ENCODE measurements around the gene NRAP. TPM values are rescaled to one million over a fixed set of nuclear protein-coding genes. Genes with fewer than 3 reads are reported as not detected.

Gene NRAP
- total RNA-seq, 1 donor from 2014 or later: not detected

DNA sequence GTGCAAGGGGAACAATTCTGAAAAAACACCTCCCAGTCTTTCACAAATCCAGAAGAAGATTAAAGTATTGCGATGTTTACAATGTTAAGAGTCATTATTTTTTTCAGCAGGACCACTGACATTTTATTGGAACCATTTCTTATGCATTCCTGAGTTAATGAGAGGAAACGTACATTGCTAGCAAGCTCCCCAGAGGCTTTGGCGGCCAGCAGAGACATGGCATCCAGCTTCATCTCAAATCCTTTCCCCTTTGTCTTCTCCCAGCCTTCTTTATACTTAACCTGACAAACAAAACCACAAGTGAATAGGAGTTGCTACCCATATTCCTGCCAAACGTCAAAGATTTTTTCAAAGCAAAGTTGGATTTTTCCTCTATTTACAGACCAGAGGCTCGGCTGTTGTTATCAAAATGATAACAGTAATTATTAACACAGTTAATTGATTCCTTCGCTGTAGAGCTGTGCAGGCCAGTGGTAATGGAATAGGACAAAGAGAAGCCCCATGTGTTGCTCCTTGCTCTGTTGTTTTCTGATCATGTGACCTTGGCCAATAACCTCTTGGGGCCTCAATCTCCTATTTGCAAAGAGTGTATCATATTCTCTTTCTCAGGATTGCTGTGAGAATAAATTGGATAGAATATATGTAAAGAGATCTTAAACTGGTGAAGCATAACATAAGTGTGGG, 32.0 kb downstream of the NRAP start:
- Mint-ChIP-seq H3K4me3 (no peak overlapping the region), H3K27me3 (ENCODE audit: low read depth) (peaks cover 15% of the 10 kb centered on the region), H3K9me3 (peaks cover 5% of the 10 kb centered on the region), H3K27ac (peak overlapping the region; percentile 55), H3K4me1 (peaks cover 14% of the 10 kb centered on the region), H3K36me3 (no peaks in the 10 kb centered on the region)
- TF ChIP-seq, protein P1, sequence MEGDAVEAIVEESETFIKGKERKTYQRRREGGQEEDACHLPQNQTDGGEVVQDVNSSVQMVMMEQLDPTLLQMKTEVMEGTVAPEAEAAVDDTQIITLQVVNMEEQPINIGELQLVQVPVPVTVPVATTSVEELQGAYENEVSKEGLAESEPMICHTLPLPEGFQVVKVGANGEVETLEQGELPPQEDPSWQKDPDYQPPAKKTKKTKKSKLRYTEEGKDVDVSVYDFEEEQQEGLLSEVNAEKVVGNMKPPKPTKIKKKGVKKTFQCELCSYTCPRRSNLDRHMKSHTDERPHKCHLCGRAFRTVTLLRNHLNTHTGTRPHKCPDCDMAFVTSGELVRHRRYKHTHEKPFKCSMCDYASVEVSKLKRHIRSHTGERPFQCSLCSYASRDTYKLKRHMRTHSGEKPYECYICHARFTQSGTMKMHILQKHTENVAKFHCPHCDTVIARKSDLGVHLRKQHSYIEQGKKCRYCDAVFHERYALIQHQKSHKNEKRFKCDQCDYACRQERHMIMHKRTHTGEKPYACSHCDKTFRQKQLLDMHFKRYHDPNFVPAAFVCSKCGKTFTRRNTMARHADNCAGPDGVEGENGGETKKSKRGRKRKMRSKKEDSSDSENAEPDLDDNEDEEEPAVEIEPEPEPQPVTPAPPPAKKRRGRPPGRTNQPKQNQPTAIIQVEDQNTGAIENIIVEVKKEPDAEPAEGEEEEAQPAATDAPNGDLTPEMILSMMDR (IDR thresholded peaks at IDR 0.05; ENCODE audit: unreplicated experiment): no peak
- no peak for DNase-seq (ENCODE audit: low spot score in 2 of 2, unreplicated experiment in 2 of 2)

DNA sequence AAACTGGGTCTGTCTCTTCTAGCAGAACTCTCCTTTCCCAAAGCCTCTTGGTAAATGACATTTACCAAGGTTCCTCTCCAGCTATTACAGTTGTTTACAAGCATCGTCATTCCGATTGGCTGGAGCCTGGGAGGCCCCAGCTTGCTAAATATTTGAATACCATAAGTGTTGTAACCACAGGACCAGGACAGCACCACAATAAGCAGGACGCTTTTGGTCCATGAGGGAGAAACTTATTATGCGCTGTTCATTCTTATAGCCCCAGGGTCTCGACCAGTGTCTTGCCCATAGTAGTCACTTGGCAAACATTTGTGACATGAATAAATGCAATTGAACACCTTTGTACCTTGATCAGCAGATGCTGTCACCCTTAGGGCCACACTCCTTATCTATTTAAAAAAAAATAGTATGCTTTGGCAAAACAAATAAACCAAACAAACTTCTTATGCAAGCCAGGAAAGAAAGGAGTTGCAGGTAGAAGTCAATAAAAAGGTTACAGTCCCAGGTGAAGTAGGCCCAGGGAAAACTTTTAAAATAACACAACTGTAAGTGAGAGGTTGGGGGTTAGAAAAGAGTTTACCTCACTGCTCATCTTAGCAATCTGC, 32.8 kb downstream of the NRAP start:
- Mint-ChIP-seq H3K27ac (no peak overlapping the region), H3K36me3 (no peaks in the 10 kb centered on the region), H3K4me1 (peaks cover 14% of the 10 kb centered on the region), H3K27me3 (ENCODE audit: low read depth) (peaks cover 20% of the 10 kb centered on the region), H3K9me3 (peaks cover 5% of the 10 kb centered on the region), H3K4me3 (no peak overlapping the region)
- no peak for DNase-seq (ENCODE audit: low spot score in 2 of 2, unreplicated experiment in 2 of 2)
- TF ChIP-seq, protein P1 (IDR thresholded peaks at IDR 0.05; ENCODE audit: unreplicated experiment): no peak

DNA sequence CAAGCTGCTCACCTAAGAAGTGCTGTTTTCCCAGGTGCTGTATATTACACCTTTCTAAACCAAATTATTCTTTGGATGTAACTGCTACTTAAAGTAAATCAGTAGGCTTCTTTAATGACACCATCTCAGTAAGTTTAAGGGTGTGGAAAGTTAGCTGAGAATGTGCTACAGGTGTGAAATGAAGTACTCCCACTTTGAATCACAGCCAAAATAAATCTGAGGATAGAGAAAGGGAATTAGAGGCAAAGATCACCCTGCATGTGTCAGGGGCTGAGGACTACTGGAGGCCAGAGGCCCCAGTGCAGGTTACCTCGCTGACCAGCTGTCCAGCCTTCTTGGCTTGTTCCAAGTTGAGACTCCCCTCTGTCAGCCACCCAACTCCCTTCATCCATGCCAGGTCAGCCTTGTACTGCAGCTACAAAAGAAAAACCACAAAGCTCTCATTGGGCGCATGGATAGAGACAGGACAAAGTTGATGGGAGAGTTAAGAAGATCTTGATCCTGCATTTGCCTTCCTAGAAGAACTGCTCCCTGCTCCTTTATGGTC, 35.2 kb downstream of the NRAP start:
- no peaks in the 10 kb centered on the region for H3K36me3 Mint-ChIP-seq
- TF ChIP-seq, protein P1 (IDR thresholded peaks at IDR 0.05; ENCODE audit: unreplicated experiment): no peak
- H3K9me3 Mint-ChIP-seq: no peaks in the 10 kb centered on the region
- H3K27me3 Mint-ChIP-seq (ENCODE audit: low read depth): peaks cover 37% of the 10 kb centered on the region
- H3K27ac Mint-ChIP-seq: no peak overlapping the region
- no peak overlapping the region for H3K4me3 Mint-ChIP-seq
- DNase-seq (ENCODE audit: low spot score in 2 of 2, unreplicated experiment in 2 of 2): no peak
- H3K4me1 Mint-ChIP-seq: peaks cover 14% of the 10 kb centered on the region

DNA sequence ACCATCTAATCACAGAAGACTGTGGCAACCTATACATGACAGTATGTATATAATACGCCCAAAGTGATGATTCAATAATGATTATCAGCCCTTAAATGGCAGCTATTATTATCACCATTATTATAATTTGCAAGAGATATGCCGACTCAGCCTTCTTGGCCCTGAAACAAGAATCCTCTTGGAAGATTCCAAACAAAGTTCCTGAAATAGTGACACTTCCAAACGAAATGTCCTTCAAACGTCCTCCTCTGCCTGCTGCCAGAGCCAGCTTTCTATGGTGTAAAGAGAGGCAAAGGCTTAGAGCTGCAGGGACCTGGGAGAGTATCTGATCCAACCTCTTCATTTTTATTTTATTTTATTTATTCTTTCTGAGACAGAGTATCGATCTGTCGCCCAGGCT, 36.0 kb downstream of the NRAP start:
- no peaks in the 10 kb centered on the region for H3K36me3 Mint-ChIP-seq
- no peak overlapping the region for H3K27ac Mint-ChIP-seq
- H3K9me3 Mint-ChIP-seq: no peaks in the 10 kb centered on the region
- H3K4me3 Mint-ChIP-seq: no peak overlapping the region
- TF ChIP-seq, protein P1 (IDR thresholded peaks at IDR 0.05; ENCODE audit: unreplicated experiment): no peak
- no peak for DNase-seq (ENCODE audit: low spot score in 2 of 2, unreplicated experiment in 2 of 2)
- H3K27me3 Mint-ChIP-seq (ENCODE audit: low read depth): peaks cover 46% of the 10 kb centered on the region
- peaks cover 14% of the 10 kb centered on the region for H3K4me1 Mint-ChIP-seq

DNA sequence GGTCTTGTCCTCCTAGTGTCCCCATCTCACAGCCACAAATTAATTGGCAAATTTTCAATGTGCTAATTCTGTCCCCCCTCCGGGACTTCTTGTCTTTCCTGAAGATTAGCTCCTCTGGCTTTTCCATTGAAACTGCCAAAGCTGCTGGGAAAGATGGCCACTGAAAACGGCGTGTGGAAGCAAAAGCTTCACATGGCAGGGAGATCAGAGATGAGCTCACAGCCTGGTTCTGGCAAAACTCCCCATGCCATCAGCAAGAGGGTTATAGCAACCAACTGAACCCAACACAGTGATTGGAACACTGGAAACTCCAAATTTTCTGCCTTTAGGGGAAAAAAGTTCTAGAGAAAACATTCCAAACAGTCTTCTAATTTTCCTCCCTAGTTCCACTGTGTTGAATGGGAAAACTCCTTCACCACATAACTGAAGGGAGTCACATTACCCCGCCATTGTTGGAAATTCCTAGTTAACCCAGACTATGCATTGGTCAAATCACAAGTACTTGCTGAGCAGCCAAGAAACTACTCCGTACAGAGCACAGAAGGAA, 37.0 kb downstream of the NRAP start:
- peaks cover 7% of the 10 kb centered on the region for H3K4me1 Mint-ChIP-seq
- no peak overlapping the region for H3K27ac Mint-ChIP-seq
- H3K36me3 Mint-ChIP-seq: no peaks in the 10 kb centered on the region
- TF ChIP-seq, protein P1 (IDR thresholded peaks at IDR 0.05; ENCODE audit: unreplicated experiment): no peak
- H3K27me3 Mint-ChIP-seq (ENCODE audit: low read depth): peaks cover 55% of the 10 kb centered on the region
- no peak overlapping the region for H3K4me3 Mint-ChIP-seq
- no peak for DNase-seq (ENCODE audit: low spot score in 2 of 2, unreplicated experiment in 2 of 2)
- no peaks in the 10 kb centered on the region for H3K9me3 Mint-ChIP-seq
